SU-DHL-6 (cell line): ENCODE measurements around the gene HAGH.

ENCODE experiments used
- H2AFZ ChIP-seq: fragments of 200-600 bp; sonication (generic); 2 replicates; pipeline ENCODE4 v1.6.1; 2014; ENCODE audit warnings: low read depth, mild to moderate bottlenecking, moderate library complexity, mixed read lengths, antibody characterized with exemption, low read length; ENCODE audit not compliant: severe bottlenecking
- H3F3A ChIP-seq: fragments of 200-600 bp; shearing (Covaris generic); 2 replicates; pipeline ENCODE4 v1.6.0; 2016; ENCODE audit warnings: antibody characterized with exemption, mild to moderate bottlenecking; ENCODE audit not compliant: insufficient read depth
- H3K27ac ChIP-seq: fragments of 200-600 bp; sonication (generic); 2 replicates; pipeline ENCODE4 v1.5.1; 2016; ENCODE audit warnings: low read depth, mild to moderate bottlenecking, low read length, moderate library complexity, mixed read lengths
- H3K27me3 ChIP-seq: fragments of 200-600 bp; sonication (generic), shearing (Covaris generic); 2 replicates; pipeline ENCODE4 v1.6.0; 2014; ENCODE audit warnings: mild to moderate bottlenecking, low read length
- H3K36me3 ChIP-seq: fragments of 200-600 bp; sonication (generic); 2 replicates; pipeline ENCODE4 v1.6.1; 2014; ENCODE audit warnings: mild to moderate bottlenecking, low read length, mixed read lengths
- H3K4me2 ChIP-seq: fragments of 300-600, 200-600 bp; shearing (Covaris generic), sonication (generic); 2 replicates; pipeline ENCODE4 v1.6.0; 2014; ENCODE audit warnings: low read length, low read depth, mild to moderate bottlenecking; ENCODE audit not compliant: poor library complexity, severe bottlenecking
- H3K4me3 ChIP-seq: fragments of 200-600 bp; sonication (generic); 2 replicates; pipeline ENCODE4 v1.5.1; 2014; ENCODE audit warnings: antibody characterized with exemption, low read length, mild to moderate bottlenecking, mixed read lengths; ENCODE audit not compliant: insufficient read depth, poor library complexity, severe bottlenecking
- H3K79me2 ChIP-seq: fragments of 200-600 bp; sonication (generic); 2 replicates; pipeline ENCODE4 v1.6.1; 2014; ENCODE audit warnings: mild to moderate bottlenecking, low read length, moderate library complexity; ENCODE audit not compliant: insufficient read depth
- H3K9ac ChIP-seq: fragments of 200-600 bp; sonication (generic); 2 replicates; pipeline ENCODE4 v1.7.0; 2014; ENCODE audit warnings: mild to moderate bottlenecking, low read length
- H3K9me2 ChIP-seq: fragments of 200-600 bp; sonication (generic); replicated peaks from 2 replicates; pipeline ENCODE4 v1.6.1; 2014; ENCODE audit warnings: low read length; ENCODE audit not compliant: insufficient read depth
- H3K9me3 ChIP-seq: fragments of 200-600 bp; sonication (generic); 2 replicates; pipeline ENCODE4 v1.6.1; 2014; ENCODE audit warnings: low read length, mixed read lengths; ENCODE audit not compliant: insufficient read depth
- H4K20me1 ChIP-seq: fragments of 200-600 bp; sonication (generic); 2 replicates; pipeline ENCODE4 v1.6.1; 2014; ENCODE audit warnings: low read depth, mild to moderate bottlenecking, antibody characterized with exemption, low read length, moderate library complexity, mixed read lengths
- CTCF ChIP-seq: fragments of 200-600 bp; sonication (generic); IDR thresholded peaks from one replicate; pipeline ENCODE4 v1.5.1; 2017; ENCODE audit warnings: antibody characterized with exemption, mild to moderate bottlenecking, low read length, moderate library complexity; ENCODE audit not compliant: insufficient read depth, poor library complexity, severe bottlenecking
- EZH2phosphoT487 ChIP-seq: fragments of 200-600 bp; sonication (generic), shearing (Covaris generic); conservative IDR thresholded peaks from 2 replicates; pipeline ENCODE4 v1.6.1; 2018; ENCODE audit warnings: mild to moderate bottlenecking, antibody characterized with exemption, low read length, moderate library complexity, mixed read lengths

Gene HAGH

GRCh38 chr16:1858189-1858865, 31.7 kb upstream of the HAGH start:
- H3K27me3 ChIP-seq = no peaks in the 10 kb centered on the region
- H2AFZ ChIP-seq = no peak overlapping the region
- no peaks in the 10 kb centered on the region; the same call in 1 of the 2 replicates for H3F3A ChIP-seq
- H3K9me2 ChIP-seq = no peaks in the 10 kb centered on the region
- H3K9ac ChIP-seq = no peak overlapping the region
- H3K9me3 ChIP-seq = no peaks in the 10 kb centered on the region
- H3K27ac ChIP-seq = no peak overlapping the region
- TF ChIP-seq EZH2phosphoT487 (no peak), CTCF (no peak)
- H3K36me3 ChIP-seq = no peaks in the 10 kb centered on the region
- H3K4me3 ChIP-seq = no peak overlapping the region
- H3K4me2 ChIP-seq = no peak overlapping the region
- no peaks in the 10 kb centered on the region for H3K79me2 ChIP-seq
- no peaks in the 10 kb centered on the region for H4K20me1 ChIP-seq

GRCh38 chr16:1857433-1858097, 30.9 kb upstream of the HAGH start:
- Histone ChIP-seq H2AFZ (no peak overlapping the region), H3K79me2 (no peaks in the 10 kb centered on the region), H3K4me2 (no peak overlapping the region), H3K4me3 (no peak overlapping the region), H3K9ac (no peak overlapping the region), H3K36me3 (no peaks in the 10 kb centered on the region), H3K27me3 (no peaks in the 10 kb centered on the region), H3K9me3 (no peaks in the 10 kb centered on the region), H3K27ac (no peak overlapping the region), H3F3A (no peaks in the 10 kb centered on the region; the same call in 1 of the 2 replicates), H3K9me2 (no peaks in the 10 kb centered on the region), H4K20me1 (no peaks in the 10 kb centered on the region)
- no peak for TF ChIP-seq EZH2phosphoT487
- no peak for TF ChIP-seq CTCF

GRCh38 chr16:1851793-1852192, 25.2 kb upstream of the HAGH start:
- Histone ChIP-seq H3K27me3 (no peaks in the 10 kb centered on the region), H4K20me1 (no peaks in the 10 kb centered on the region), H3K9ac (no peak overlapping the region), H3K79me2 (no peaks in the 10 kb centered on the region), H3K9me2 (no peaks in the 10 kb centered on the region), H3K4me2 (no peak overlapping the region), H3F3A (no peaks in the 10 kb centered on the region), H3K36me3 (no peaks in the 10 kb centered on the region), H3K9me3 (no peaks in the 10 kb centered on the region), H2AFZ (no peak overlapping the region), H3K27ac (no peak overlapping the region), H3K4me3 (no peak overlapping the region)
- TF ChIP-seq EZH2phosphoT487 (no peak), CTCF (no peak)
